Pancreas (tissue), 10 donors: ENCODE data around the gene SKAP1. TPM values are rescaled to one million over a fixed set of nuclear protein-coding genes. Genes with fewer than 3 reads are reported as not detected.
A peak's percentile ranks its signal among the peaks of the same experiment; 100 is the strongest.

Experiments
- ATAC-seq, 4 donors: fragments of 200-7000 bp; cut with Tn5 transposase; one replicate each; pipeline versions ENCODE4 v1.8.0 to v1.9.1; 2020; ENCODE audit warnings: mild to moderate bottlenecking in 4 of 4, moderate library complexity in 4 of 4
- DNase-seq, 6 donors: peaks; one replicate each; pipeline ENCODE4 v3.0.0-alpha.2; 2020
- FAIRE-seq: peaks from 2 replicates; lab custom pipeline; 2012; peaks lifted over from hg19 to GRCh38; lab: Jason Lieb, UNC
- H3K27ac ChIP-seq, 4 donors: fragments of 200-600 bp; sonication (generic); 1 replicate in 3 of 4; 2 replicates in 1 of 4; pipeline versions ENCODE4 v1.5.0 to v1.8.0; 2020
- H3K27me3 ChIP-seq, 4 donors: fragments of 200-600 bp; one replicate each; pipeline ENCODE4 v1.8.0; 2021
- H3K36me3 ChIP-seq, 3 donors: fragments of 200-600 bp; sonication (generic) in 1 of 3; one replicate each; pipeline versions ENCODE4 v1.5.0 to v1.8.0; 2020 to 2021
- H3K4me1 ChIP-seq, 3 donors: fragments of 200-600 bp; one replicate each; pipeline ENCODE4 v1.8.0; 2021
- H3K4me3 ChIP-seq, 4 donors: fragments of 200-600 bp; sonication (generic) in 2 of 4; one replicate each; pipeline versions ENCODE4 v1.5.0 to v1.8.0; 2020 to 2021
- H3K9me3 ChIP-seq, 4 donors: fragments of 200-600 bp; one replicate each; pipeline ENCODE4 v1.8.0; 2021
- CTCF ChIP-seq, 4 donors: fragments of 200-600 bp; sonication (generic) in 3 of 4; IDR thresholded peaks; one replicate each; pipeline versions ENCODE4 v1.5.0 to v1.8.0; 2021; ENCODE audit warnings: antibody characterized with exemption in 4 of 4
- WGBS, 2 donors: extraction: QIAGEN DNeasy Blood & Tissue Kit; methylation state at CpG; one replicate each; pipeline ENCODE4 v1.1.7; 2013; 5-methylcytosine and 5-hydroxymethylcytosine counted together
- intact Hi-C, 3 donors: fragments of 100-400 bp; cut with DNase I; formaldehyde crosslinking; loops; one replicate each; pipeline versions ENCODE4 v1.11.1 to v1.14.2; 2022
- polyA plus RNA-seq, 2 donors: library from polyadenylated mRNA; stranded (reverse); fragments of 200-250 nt; gene quantifications; one replicate each; pipeline ENCODE4 v1.2.3, GENCODE V29; 2013
- total RNA-seq, 6 donors: library from RNA; stranded (reverse); fragmentation: NEBNext Ultra II Directional in 4 of 6; extraction: Animal tissue kit (Norgen Biotek cat#: 25700) in 4 of 6; gene quantifications; one replicate each; pipeline versions ENCODE4 v1.2.1 to v1.2.4, GENCODE V29; 2021 to 2023
- donor health status: healthy with polysubstance abuse.
- donor health status: DM: no; HTN: no; CAD: no; lungs with moderate emphysema.
- donor health status: DM: no; HTN: no; CAD: no.
- donor health status: control.
- donor health status: control.
- donor health status: Bipolar disorder and iron deficiency.
- donor health status: DM: yes; HTN: yes; CAD: no.
- donor health status: DM: no; HTN: no; CAD: no.
- donor health status: DM: no; HTN: no; CAD: no.
- donor health status: DM: yes; HTN: yes; CAD: no.

Gene SKAP1
- total and polyA plus RNA-seq, 8 donors: 0.92 to 5.2 (median 3.0) TPM

- ATAC-seq (no peak), DNase-seq (no peak), FAIRE-seq (no peak)
- Histone ChIP-seq H3K9me3 (no peaks in the 10 kb centered on the region), H3K27ac (no peak overlapping the region), H3K4me3 (no peak overlapping the region), H3K36me3 (no peaks in the 10 kb centered on the region), H3K27me3 (no peaks in the 10 kb centered on the region), H3K4me1 (no peaks in the 10 kb centered on the region)
- 53 to 60% methylated on average over 8 of the region's 8 CpGs for WGBS, 2 donors
- intact Hi-C loops: loop anchor here in 1 of 3 donors (10.0 kb wide), 1 partner anchor 471 kb away; the partner anchor contains the start of genes HOXB7 and HOXB8
- TF ChIP-seq CTCF (IDR thresholded peaks at IDR 0.05): no peak
Measured at GRCh38 chr17:48144231-48144630, 285.8 kb downstream of the SKAP1 start.

- H3K36me3 ChIP-seq: no peaks in the 10 kb centered on the region
- 51 to 58% methylated on average over 6 of the region's 6 CpGs for WGBS, 2 donors
- H3K9me3 ChIP-seq: no peaks in the 10 kb centered on the region
- TF ChIP-seq CTCF (IDR thresholded peaks at IDR 0.05): no peak
- intact Hi-C loops: loop anchor here in 1 of 3 donors (10.0 kb wide), 1 partner anchor 471 kb away; the partner anchor contains the start of genes HOXB7 and HOXB8
- no peaks in the 10 kb centered on the region for H3K27me3 ChIP-seq
- H3K27ac ChIP-seq: no peak overlapping the region
- ATAC-seq: no peak
- H3K4me1 ChIP-seq: no peaks in the 10 kb centered on the region
- no peak for FAIRE-seq
- no peak overlapping the region for H3K4me3 ChIP-seq
- DNase-seq: no peak
Measured at GRCh38 chr17:48143629-48144028, 286.4 kb downstream of the SKAP1 start.

GRCh38 chr17:48139944-48140343 is 290.1 kb downstream of the SKAP1 start:
- Histone ChIP-seq H3K27ac (no peak overlapping the region), H3K4me1 (no peaks in the 10 kb centered on the region), H3K36me3 (no peaks in the 10 kb centered on the region), H3K9me3 (no peaks in the 10 kb centered on the region), H3K4me3 (no peak overlapping the region), H3K27me3 (no peaks in the 10 kb centered on the region)
- FAIRE-seq: no peak
- 75 to 87% methylated on average over 2 of the region's 2 CpGs for WGBS, 2 donors
- ATAC-seq: peak in 2 of 4 donors; percentile 32 to 63
- TF ChIP-seq CTCF (IDR thresholded peaks at IDR 0.05): no peak
- intact Hi-C loops: loop anchor here in 1 of 3 donors (10.0 kb wide), 2 partner anchors 65 to 475 kb away; partner anchors contain the start of genes HOXB7 and HOXB8
- DNase-seq: no peak

- Histone ChIP-seq H3K27me3 (no peaks in the 10 kb centered on the region), H3K4me1 (no peaks in the 10 kb centered on the region), H3K27ac (no peak overlapping the region), H3K4me3 (no peak overlapping the region), H3K36me3 (no peaks in the 10 kb centered on the region), H3K9me3 (no peaks in the 10 kb centered on the region)
- 82 to 85% methylated on average over 1 of the region's 1 CpG for WGBS, 2 donors
- no peak for TF ChIP-seq CTCF (IDR thresholded peaks at IDR 0.05)
- DNase-seq: no peak
- ATAC-seq: no peak
- FAIRE-seq: no peak
- intact Hi-C loops: loop anchor here in 1 of 3 donors (10.0 kb wide), 1 partner anchor 63 kb away; no protein-coding TSS in a partner anchor
Measured at GRCh38 chr17:48137656-48138055, 292.4 kb downstream of the SKAP1 start.

- Histone ChIP-seq H3K4me1 (no peaks in the 10 kb centered on the region), H3K27ac (no peak overlapping the region), H3K27me3 (no peaks in the 10 kb centered on the region), H3K9me3 (no peaks in the 10 kb centered on the region), H3K4me3 (no peak overlapping the region), H3K36me3 (no peaks in the 10 kb centered on the region)
- DNase-seq (no peak), FAIRE-seq (no peak), ATAC-seq (no peak)
- no peak for TF ChIP-seq CTCF (IDR thresholded peaks at IDR 0.05)
- intact Hi-C loops: loop anchor here in 2 of 3 donors (5.0 to 10.0 kb wide), 3 partner anchors 53 to 108 kb away; no protein-coding TSS in a partner anchor
- 72 to 79% methylated on average over 3 of the region's 3 CpGs for WGBS, 2 donors
Measured at GRCh38 chr17:48134912-48135480, 295.0 kb downstream of the SKAP1 start.
